GM18526 (cell line): Measurements from ENCODE around the gene RIPK3.

Experiments
- POLR2A ChIP-seq: IDR thresholded peaks from 3 replicates; pipeline ENCODE4 v1.6.1; 2011; ENCODE audit not compliant: insufficient read length; ENCODE audit errors: extremely low read depth

Gene RIPK3

GRCh38 chr14:24337144-24337823, 2.5 kb downstream of the RIPK3 start:
- no peak for TF ChIP-seq POLR2A

GRCh38 chr14:24335461-24336171, 4.2 kb downstream of the RIPK3 start:
- no peak for TF ChIP-seq POLR2A

- no peak for TF ChIP-seq POLR2A
Observed at GRCh38 chr14:24334431-24335291, 5.1 kb downstream of the RIPK3 start, which contains the start of gene ADCY4. Gene ADCY4, minus strand, starts transcription at chr14:24335071. Its CDS starts 419 bp downstream, at chr14:24334652.

GRCh38 chr14:24332268-24332993, 7.4 kb downstream of the RIPK3 start:
- TF ChIP-seq POLR2A: no peak

- TF ChIP-seq POLR2A: no peak
Observed at GRCh38 chr14:24331731-24332267, 8.0 kb downstream of the RIPK3 start.

GRCh38 chr14:24330973-24331674, 8.7 kb downstream of the RIPK3 start:
- no peak for TF ChIP-seq POLR2A

GRCh38 chr14:24329736-24330135, 10.1 kb downstream of the RIPK3 start:
- TF ChIP-seq POLR2A: no peak

- no peak for TF ChIP-seq POLR2A
Observed at GRCh38 chr14:24329073-24329663, 10.6 kb downstream of the RIPK3 start.

GRCh38 chr14:24327303-24327702, 12.5 kb downstream of the RIPK3 start:
- TF ChIP-seq POLR2A: no peak

- no peak for TF ChIP-seq POLR2A
Observed at GRCh38 chr14:24325963-24326362, 13.8 kb downstream of the RIPK3 start.

- no peak for TF ChIP-seq POLR2A
Observed at GRCh38 chr14:24325041-24325530, 14.7 kb downstream of the RIPK3 start.

GRCh38 chr14:24324024-24324423, 15.8 kb downstream of the RIPK3 start:
- TF ChIP-seq POLR2A: no peak

GRCh38 chr14:24323341-24323740, 16.4 kb downstream of the RIPK3 start:
- TF ChIP-seq POLR2A: no peak

- no peak for TF ChIP-seq POLR2A
Observed at GRCh38 chr14:24322672-24323071, 17.1 kb downstream of the RIPK3 start.
